ENCODE results near the gene RNF151. TPM values are rescaled to one million over a fixed set of nuclear protein-coding genes. Genes with fewer than 3 reads are reported as not detected.

Gene RNF151
- total and polyA plus RNA-seq, 2 of the 13 experiments (the other 11 are each of a cell fraction or from before 2014, with no cell fraction given): not detected

- no peak for TF ChIP-seq IKZF5 (CRISPR knock-in tag; IDR thresholded peaks at IDR 0.05)
- peak; percentile 26; the same call in 1 of the 2 replicates for TF ChIP-seq TFAP4 (IDR thresholded peaks at IDR 0.05; ENCODE audit: borderline replicate concordance, low read depth)
- 0 out of 2 replicates have a peak, but pooled peaks have one; percentile 18 for TF ChIP-seq IRF2 (CRISPR knock-in tag; IDR thresholded peaks at IDR 0.05)
- no peak for TF ChIP-seq AGO1 (IDR thresholded peaks at IDR 0.05; ENCODE audit: low read depth, low read length, poor library complexity, severe bottlenecking)
- TF ChIP-seq MAX (IDR thresholded peaks at IDR 0.05): no peak; the same call in 1 of the 2 replicates
- TF ChIP-seq ZNF331 (CRISPR knock-in tag; IDR thresholded peaks at IDR 0.05): no peak
- TF ChIP-seq SPEN (CRISPR knock-in tag; IDR thresholded peaks at IDR 0.05; ENCODE audit: low read depth): no peak
- TF ChIP-seq, protein P1, sequence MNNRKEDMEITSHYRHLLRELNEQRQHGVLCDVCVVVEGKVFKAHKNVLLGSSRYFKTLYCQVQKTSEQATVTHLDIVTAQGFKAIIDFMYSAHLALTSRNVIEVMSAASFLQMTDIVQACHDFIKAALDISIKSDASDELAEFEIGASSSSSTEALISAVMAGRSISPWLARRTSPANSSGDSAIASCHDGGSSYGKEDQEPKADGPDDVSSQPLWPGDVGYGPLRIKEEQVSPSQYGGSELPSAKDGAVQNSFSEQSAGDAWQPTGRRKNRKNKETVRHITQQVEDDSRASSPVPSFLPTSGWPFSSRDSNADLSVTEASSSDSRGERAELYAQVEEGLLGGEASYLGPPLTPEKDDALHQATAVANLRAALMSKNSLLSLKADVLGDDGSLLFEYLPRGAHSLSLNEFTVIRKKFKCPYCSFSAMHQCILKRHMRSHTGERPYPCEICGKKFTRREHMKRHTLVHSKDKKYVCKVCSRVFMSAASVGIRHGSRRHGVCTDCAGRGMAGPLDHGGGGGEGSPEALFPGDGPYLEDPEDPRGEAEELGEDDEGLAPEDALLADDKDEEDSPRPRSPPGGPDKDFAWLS (CRISPR knock-in tag; IDR thresholded peaks at IDR 0.05; ENCODE audit: borderline replicate concordance): no peak
- peak; percentile 71; the same call in 1 of the 2 replicates for TF ChIP-seq ZBTB7B (CRISPR knock-in tag; IDR thresholded peaks at IDR 0.05)
- no peak for TF ChIP-seq CEBPZ (IDR thresholded peaks at IDR 0.05; ENCODE audit: low read length)
- no peak for TF ChIP-seq ZNF24 (IDR thresholded peaks at IDR 0.05)
- no peak for TF ChIP-seq ZNF615 (CRISPR knock-in tag; IDR thresholded peaks at IDR 0.05; ENCODE audit: borderline replicate concordance)
- TF ChIP-seq ZNF343 (CRISPR knock-in tag; IDR thresholded peaks at IDR 0.05): no peak
- TF ChIP-seq ZNF552 (CRISPR knock-in tag; IDR thresholded peaks at IDR 0.05; ENCODE audit: borderline replicate concordance): no peak
- TF ChIP-seq ZFP1 (CRISPR knock-in tag; IDR thresholded peaks at IDR 0.05): no peak
- 0 out of 2 replicates have a peak, but pooled peaks have one; percentile 8 for TF ChIP-seq ZNF768 (CRISPR knock-in tag; IDR thresholded peaks at IDR 0.05)
- TF ChIP-seq, protein P2, sequence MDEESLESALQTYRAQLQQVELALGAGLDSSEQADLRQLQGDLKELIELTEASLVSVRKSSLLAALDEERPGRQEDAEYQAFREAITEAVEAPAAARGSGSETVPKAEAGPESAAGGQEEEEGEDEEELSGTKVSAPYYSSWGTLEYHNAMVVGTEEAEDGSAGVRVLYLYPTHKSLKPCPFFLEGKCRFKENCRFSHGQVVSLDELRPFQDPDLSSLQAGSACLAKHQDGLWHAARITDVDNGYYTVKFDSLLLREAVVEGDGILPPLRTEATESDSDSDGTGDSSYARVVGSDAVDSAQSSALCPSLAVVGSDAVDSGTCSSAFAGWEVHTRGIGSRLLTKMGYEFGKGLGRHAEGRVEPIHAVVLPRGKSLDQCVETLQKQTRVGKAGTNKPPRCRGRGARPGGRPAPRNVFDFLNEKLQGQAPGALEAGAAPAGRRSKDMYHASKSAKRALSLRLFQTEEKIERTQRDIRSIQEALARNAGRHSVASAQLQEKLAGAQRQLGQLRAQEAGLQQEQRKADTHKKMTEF (CRISPR knock-in tag; IDR thresholded peaks at IDR 0.05): peak; percentile 55; the same call in 1 of the 2 replicates
- peak; percentile 51; the same call in 1 of the 2 replicates for TF ChIP-seq ZNF574 (CRISPR knock-in tag; IDR thresholded peaks at IDR 0.05)
Observed at GRCh38 chr16:2016407-2016922, 49.8 kb downstream of the RNF151 start (continued).

All from HepG2 (cell line).